SK-N-SH (cell line): ENCODE results near the gene PARD3B. TPM values are rescaled to one million over a fixed set of nuclear protein-coding genes. Genes with fewer than 3 reads are reported as not detected.

Source experiments
- CTCF ChIA-PET: fragments of 300-600, 350-600 bp; formaldehyde crosslinking; extraction: SDS; loops from one replicate; lab custom pipeline; 2021; lab: Yijun Ruan, JAX
- POLR2A ChIA-PET: fragments of 350-600 bp; sonication (Branson Sonifier 250); formaldehyde crosslinking; extraction: SDS; loops from one replicate; lab custom pipeline; 2020; ENCODE audit warnings: antibody characterized with exemption, inconsistent platforms; lab: Yijun Ruan, JAX
- DNase-seq: peaks from one replicate; pipeline ENCODE4 v3.0.0; 2012
- H2AFZ ChIP-seq: fragments of 200-600 bp; sonication (generic); 2 replicates; pipeline ENCODE4 v1.8.1; 2016; ENCODE audit warnings: antibody characterized with exemption, mild to moderate bottlenecking, low read depth
- H3F3A ChIP-seq: fragments of 200-600 bp; sonication (generic); replicated peaks from 2 replicates; pipeline ENCODE3; 2016; ENCODE audit warnings: antibody characterized with exemption, mild to moderate bottlenecking; ENCODE audit not compliant: insufficient read depth
- H3K27ac ChIP-seq, 2 experiments: fragments of 200-500 bp in 1 of 2; fragments of 200-600 bp in 1 of 2; sonication (Bioruptor generic) in 1 of 2; sonication (generic), shearing (Covaris generic) in 1 of 2; 2 replicates each; pipeline versions ENCODE4 v1.5.1 to v1.6.1; 2014 to 2016; ENCODE audit warnings: low read depth in 2 of 2, inconsistent platforms in 1 of 2, low read length in 1 of 2, mild to moderate bottlenecking in 1 of 2, mixed read lengths in 1 of 2
- H3K27me3 ChIP-seq: fragments of 200-600 bp; sonication (generic), shearing (Covaris generic); 2 replicates; pipeline ENCODE4 v1.6.1; 2016; ENCODE audit warnings: mixed run types; ENCODE audit not compliant: insufficient read depth
- H3K36me3 ChIP-seq, 2 experiments: fragments of 200-500 bp in 1 of 2; fragments of 200-600 bp in 1 of 2; sonication (Bioruptor generic) in 1 of 2; sonication (generic) in 1 of 2; replicated peaks in 1 of 2; 2 replicates each; pipeline versions ENCODE3 to v1.5.1; 2014 to 2016; ENCODE audit warnings: low read length in 1 of 2, mild to moderate bottlenecking in 1 of 2; ENCODE audit not compliant: insufficient read depth in 2 of 2, control insufficient read depth in 1 of 2
- H3K4me1 ChIP-seq, 2 experiments: fragments of 200-500 bp in 1 of 2; fragments of 200-600 bp in 1 of 2; sonication (Bioruptor generic) in 1 of 2; sonication (generic), shearing (Covaris generic) in 1 of 2; 2 replicates each; pipeline versions ENCODE4 v1.5.1 to v1.6.1; 2014 to 2016; ENCODE audit warnings: low read depth in 1 of 2, low read length in 1 of 2, mixed run types in 1 of 2; ENCODE audit not compliant: insufficient read depth in 2 of 2, control insufficient read depth in 1 of 2
- H3K4me2 ChIP-seq: fragments of 200-600 bp; sonication (generic), shearing (Covaris generic); 2 replicates; pipeline ENCODE4 v1.6.1; 2017; ENCODE audit warnings: mixed run types
- H3K4me3 ChIP-seq, 2 experiments: fragments of 200-500 bp in 1 of 2; fragments of 200-600 bp in 1 of 2; sonication (Bioruptor generic) in 1 of 2; sonication (generic), shearing (Covaris generic) in 1 of 2; 2 replicates each; pipeline versions ENCODE4 v1.5.1 to v1.8.1; 2014 to 2016; ENCODE audit warnings: low read depth in 2 of 2, inconsistent platforms in 1 of 2, low read length in 1 of 2, mild to moderate bottlenecking in 1 of 2, mixed read lengths in 1 of 2, moderate library complexity in 1 of 2
- H3K79me2 ChIP-seq: fragments of 200-600 bp; sonication (generic); 2 replicates; pipeline ENCODE4 v1.8.1; 2017; ENCODE audit warnings: mild to moderate bottlenecking; ENCODE audit not compliant: insufficient read depth
- H3K9ac ChIP-seq: fragments of 200-600 bp; sonication (generic); 2 replicates; pipeline ENCODE4 v1.6.1; 2017; ENCODE audit warnings: mixed run types
- H3K9me2 ChIP-seq: fragments of 200-600 bp; sonication (generic); 2 replicates; pipeline ENCODE4 v1.6.1; 2017; ENCODE audit warnings: mixed run types
- H3K9me3 ChIP-seq: fragments of 200-600 bp; sonication (generic); 2 replicates; pipeline ENCODE4 v1.6.1; 2017; ENCODE audit warnings: mixed run types, mild to moderate bottlenecking, moderate library complexity
- H4K20me1 ChIP-seq: fragments of 200-600 bp; sonication (generic); 2 replicates; pipeline ENCODE4 v1.6.1; 2017; ENCODE audit warnings: mild to moderate bottlenecking, mixed run types; ENCODE audit not compliant: insufficient read depth
- CHD2 ChIP-seq: fragments of 150-350 bp; IDR thresholded peaks from 2 replicates; pipeline ENCODE4 v1.6.1; 2018; ENCODE audit warnings: low read length; ENCODE audit not compliant: partially characterized antibody
- ELF1 ChIP-seq: IDR thresholded peaks from 2 replicates; pipeline ENCODE4 v1.4.0; 2012
- EZH2phosphoT487 ChIP-seq: fragments of 200-600 bp; sonication (generic); IDR thresholded peaks from 2 replicates; pipeline ENCODE4 v1.6.1; 2017; ENCODE audit warnings: low read depth, mixed run types, mild to moderate bottlenecking, antibody characterized with exemption, moderate library complexity, borderline replicate concordance
- FOXJ3 ChIP-seq: sonication (generic); formaldehyde crosslinking; IDR thresholded peaks from 2 replicates; pipeline ENCODE4 v1.5.1; 2020; ENCODE audit warnings: mild to moderate bottlenecking, missing genetic modification reagents
- FOXM1 ChIP-seq: IDR thresholded peaks from 2 replicates; pipeline ENCODE4 v1.4.0; 2012; ENCODE audit warnings: low read depth, mild to moderate bottlenecking
- GATA2 ChIP-seq: sonication (generic); formaldehyde crosslinking; IDR thresholded peaks from 2 replicates; pipeline ENCODE4 v1.5.0; 2020; ENCODE audit warnings: mild to moderate bottlenecking, missing genetic modification reagents
- JUND ChIP-seq: IDR thresholded peaks from 2 replicates; pipeline ENCODE4 v1.4.0; 2012
- MEF2A ChIP-seq: IDR thresholded peaks from 2 replicates; pipeline ENCODE4 v1.4.0; 2012; ENCODE audit warnings: low read depth, borderline replicate concordance
- PBX3 ChIP-seq: IDR thresholded peaks from 2 replicates; pipeline ENCODE4; 2012
- POLR2AphosphoS5 ChIP-seq: IDR thresholded peaks from 2 replicates; pipeline ENCODE4 v1.6.1; 2012; ENCODE audit warnings: low read depth, low read length
- RAD21 ChIP-seq: IDR thresholded peaks from 2 replicates; pipeline ENCODE4 v1.6.1; 2012; ENCODE audit warnings: mild to moderate bottlenecking, low read length
- RFX5 ChIP-seq: IDR thresholded peaks from 2 replicates; pipeline ENCODE4 v1.6.1; 2012; ENCODE audit warnings: mild to moderate bottlenecking, improper control_type of control experiment, low read length
- RXRA ChIP-seq: IDR thresholded peaks from 2 replicates; pipeline ENCODE4 v1.4.0; 2012; ENCODE audit warnings: low read depth, mild to moderate bottlenecking, borderline replicate concordance
- SMC3 ChIP-seq: IDR thresholded peaks from 2 replicates; pipeline ENCODE4 v1.6.1; 2012; ENCODE audit warnings: low read depth, low read length, improper control_type of control experiment
- TAF1 ChIP-seq: IDR thresholded peaks from 2 replicates; pipeline ENCODE4 v1.6.1; 2012; ENCODE audit warnings: low read depth, mild to moderate bottlenecking, low read length, moderate library complexity, borderline replicate concordance
- TEAD4 ChIP-seq: IDR thresholded peaks from 2 replicates; pipeline ENCODE4 v1.4.0; 2012; ENCODE audit warnings: mild to moderate bottlenecking, borderline replicate concordance; ENCODE audit not compliant: insufficient read depth
- USF2 ChIP-seq: fragments of 150-350 bp; IDR thresholded peaks from 2 replicates; pipeline ENCODE4 v1.6.1; 2017; ENCODE audit warnings: antibody characterized with exemption, low read length, low read depth, borderline replicate concordance
- ZBTB33 ChIP-seq: IDR thresholded peaks from 2 replicates; pipeline ENCODE4 v1.4.0; 2012; ENCODE audit warnings: low read depth, borderline replicate concordance
- WGBS: methylation state at CpG from one replicate; pipeline ENCODE4 v1.1.6; 2017; ENCODE audit warnings: low lambda C conversion rate; 5-methylcytosine and 5-hydroxymethylcytosine counted together
- polyA plus RNA-seq, 3 experiments: library from polyadenylated mRNA; depleted of rRNA; stranded (reverse); fragments of >200 nt; gene quantifications; 2 replicates each; pipeline ENCODE4 v1.2.3, GENCODE V29; 2012
- TF ChIP-seq, protein P1 (sequence below): IDR thresholded peaks from 2 replicates; pipeline ENCODE4 v1.4.0; 2012; ENCODE audit warnings: low read depth, borderline replicate concordance
- TF ChIP-seq, protein P2 (sequence below): fragments of 150-350 bp; IDR thresholded peaks from 2 replicates; pipeline ENCODE4 v1.6.1; 2016; ENCODE audit warnings: mild to moderate bottlenecking, low read depth, low read length

The PARD3B gene
- polyA plus RNA-seq, 1 of the 3 experiments (the other 2 are of a cell fraction) = 0.87 TPM

DNA sequence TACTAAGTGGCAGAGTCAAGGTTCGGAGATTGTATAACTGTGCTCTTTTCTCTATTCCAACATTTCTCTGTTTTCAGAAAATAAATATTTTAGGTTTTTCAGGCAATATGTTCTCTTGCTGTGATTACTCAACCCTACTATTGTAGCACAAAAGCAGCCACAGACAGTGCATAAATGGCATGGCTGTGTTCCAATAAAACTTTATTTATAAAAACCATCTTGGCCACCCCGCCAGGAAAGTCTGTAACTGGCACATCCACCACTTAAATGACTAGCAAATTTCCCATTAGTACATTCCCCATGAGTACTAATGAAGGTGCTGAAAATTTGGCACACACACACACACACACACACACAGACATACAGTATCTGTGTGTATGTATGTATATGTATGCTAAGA lies 30.8 kb upstream of the PARD3B start:
- 56% methylated on average over 2 of the region's 2 CpGs for WGBS
- ChIA-PET CTCF (no interaction called here), POLR2A (no interaction called here)
- Histone ChIP-seq H4K20me1 (no peaks in the 10 kb centered on the region), H3K9me2 (no peaks in the 10 kb centered on the region), H2AFZ (no peak overlapping the region), H3K27ac (no peak overlapping the region), H3K36me3 (no peaks in the 10 kb centered on the region), H3K79me2 (no peaks in the 10 kb centered on the region), H3K4me1 (no peaks in the 10 kb centered on the region), H3K9ac (no peak overlapping the region), H3K4me3 (no peak overlapping the region), H3K9me3 (no peaks in the 10 kb centered on the region), H3K27me3 (no peaks in the 10 kb centered on the region), H3K4me2 (no peak overlapping the region), H3F3A (no peaks in the 10 kb centered on the region)
- TF ChIP-seq CHD2 (no peak), USF2 (no peak), POLR2AphosphoS5 (no peak), TEAD4 (no peak), GATA2 (no peak), FOXJ3 (CRISPR knock-in tag) (no peak), RFX5 (no peak), RAD21 (no peak), RXRA (no peak), JUND (no peak)
- no peak for DNase-seq

- no peaks in the 10 kb centered on the region for H3K79me2 ChIP-seq
- H3K4me2 ChIP-seq = no peak overlapping the region
- POLR2A ChIA-PET = no interaction called here
- H3K36me3 ChIP-seq = no peaks in the 10 kb centered on the region
- H3K4me1 ChIP-seq = no peaks in the 10 kb centered on the region
- no peak overlapping the region for H2AFZ ChIP-seq
- no peaks in the 10 kb centered on the region for H3K9me2 ChIP-seq
- no peaks in the 10 kb centered on the region for H3K27me3 ChIP-seq
- no peak overlapping the region for H3K4me3 ChIP-seq
- WGBS = 61% methylated on average over 3 of the region's 3 CpGs
- H3K9ac ChIP-seq = no peak overlapping the region
- CTCF ChIA-PET = interaction anchor here (1.2 kb wide), 1 partner anchor 9 kb away, joined by 3 read pairs; no protein-coding TSS in a partner anchor
- H3F3A ChIP-seq = no peaks in the 10 kb centered on the region
- no peak for TF ChIP-seq ZBTB33
- TF ChIP-seq MEF2A = no peak
- TF ChIP-seq TAF1 = no peak
- no peak for TF ChIP-seq USF2
- TF ChIP-seq ELF1 = no peak
- TF ChIP-seq FOXM1 = no peak
- TF ChIP-seq, protein P1, sequence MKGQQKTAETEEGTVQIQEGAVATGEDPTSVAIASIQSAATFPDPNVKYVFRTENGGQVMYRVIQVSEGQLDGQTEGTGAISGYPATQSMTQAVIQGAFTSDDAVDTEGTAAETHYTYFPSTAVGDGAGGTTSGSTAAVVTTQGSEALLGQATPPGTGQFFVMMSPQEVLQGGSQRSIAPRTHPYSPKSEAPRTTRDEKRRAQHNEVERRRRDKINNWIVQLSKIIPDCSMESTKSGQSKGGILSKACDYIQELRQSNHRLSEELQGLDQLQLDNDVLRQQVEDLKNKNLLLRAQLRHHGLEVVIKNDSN = no peak
- TF ChIP-seq PBX3 = no peak
- TF ChIP-seq TEAD4 = no peak
- no peak for TF ChIP-seq GATA2
- no peak for TF ChIP-seq CHD2
- TF ChIP-seq, protein P2, sequence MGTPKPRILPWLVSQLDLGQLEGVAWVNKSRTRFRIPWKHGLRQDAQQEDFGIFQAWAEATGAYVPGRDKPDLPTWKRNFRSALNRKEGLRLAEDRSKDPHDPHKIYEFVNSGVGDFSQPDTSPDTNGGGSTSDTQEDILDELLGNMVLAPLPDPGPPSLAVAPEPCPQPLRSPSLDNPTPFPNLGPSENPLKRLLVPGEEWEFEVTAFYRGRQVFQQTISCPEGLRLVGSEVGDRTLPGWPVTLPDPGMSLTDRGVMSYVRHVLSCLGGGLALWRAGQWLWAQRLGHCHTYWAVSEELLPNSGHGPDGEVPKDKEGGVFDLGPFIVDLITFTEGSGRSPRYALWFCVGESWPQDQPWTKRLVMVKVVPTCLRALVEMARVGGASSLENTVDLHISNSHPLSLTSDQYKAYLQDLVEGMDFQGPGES = no peak
- TF ChIP-seq SMC3 = no peak
- TF ChIP-seq EZH2phosphoT487 = no peak
- no peaks in the 10 kb centered on the region for H3K9me3 ChIP-seq
- no peak for DNase-seq
- no peaks in the 10 kb centered on the region for H4K20me1 ChIP-seq
- no peak overlapping the region for H3K27ac ChIP-seq
These were observed 29.9 kb upstream of the PARD3B start for GRCh38 chr2:204515416-204515815.
